ENCODE results near the gene ANTXR2.

The ANTXR2 gene

DNA sequence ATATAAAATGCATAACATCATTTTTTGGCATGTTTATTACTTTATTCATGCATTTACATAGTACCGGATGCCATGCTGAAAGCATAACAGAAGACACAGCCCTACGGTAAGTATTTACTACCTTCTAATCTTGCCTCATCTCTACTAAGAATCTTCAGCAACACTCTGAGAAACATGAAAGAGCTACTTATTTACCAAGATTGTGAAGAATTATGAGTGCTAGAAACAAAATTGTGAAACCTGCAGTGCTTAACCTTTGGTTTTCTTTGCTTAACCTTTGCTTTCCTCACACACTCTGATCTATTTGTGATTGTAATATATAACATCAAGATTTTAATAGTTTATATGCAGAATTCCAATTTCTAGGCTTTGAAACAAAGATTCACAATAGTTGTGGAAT is 7.4 kb downstream of the ANTXR2 start:
- DNase-seq: no peak

DNA sequence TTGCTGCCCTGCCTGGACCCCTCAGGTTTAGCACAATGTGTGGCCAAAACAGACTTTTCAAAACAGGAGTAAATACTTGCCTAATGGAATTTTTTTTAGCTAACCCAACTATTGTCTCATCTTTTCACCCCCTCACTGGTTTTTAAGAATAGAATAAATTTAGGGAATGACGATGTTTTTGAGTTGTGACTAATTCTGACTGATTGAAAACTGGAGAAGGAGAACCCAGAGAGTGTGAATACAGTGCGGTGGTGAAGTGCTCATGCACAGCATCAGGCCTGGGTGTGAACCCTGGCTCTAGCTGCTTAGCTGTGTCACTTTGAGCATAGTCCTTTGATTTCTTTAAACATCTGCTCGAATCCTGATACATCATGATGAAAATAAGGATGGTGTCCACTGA is 10.5 kb downstream of the ANTXR2 start:
- no peak for DNase-seq

DNA sequence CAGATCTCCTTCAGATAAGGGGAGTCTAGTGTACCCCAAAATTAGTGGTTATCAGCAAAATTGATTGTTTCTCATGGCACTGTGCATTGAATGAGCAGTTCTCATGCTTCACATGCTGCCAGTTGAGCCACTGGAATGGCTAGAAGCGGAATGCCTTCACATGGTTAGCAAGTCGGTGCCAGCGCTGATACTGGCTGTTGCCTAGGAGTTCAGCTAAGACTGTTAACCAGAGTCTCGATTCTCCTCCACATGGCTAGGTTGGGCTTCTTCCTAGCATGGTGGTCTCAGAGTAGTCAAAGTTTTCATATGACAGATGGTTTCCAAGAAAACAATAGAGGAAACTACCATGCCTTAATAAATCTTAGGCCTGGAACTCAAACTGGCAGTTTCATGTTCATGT is 12.2 kb downstream of the ANTXR2 start:
- DNase-seq: no peak

DNA sequence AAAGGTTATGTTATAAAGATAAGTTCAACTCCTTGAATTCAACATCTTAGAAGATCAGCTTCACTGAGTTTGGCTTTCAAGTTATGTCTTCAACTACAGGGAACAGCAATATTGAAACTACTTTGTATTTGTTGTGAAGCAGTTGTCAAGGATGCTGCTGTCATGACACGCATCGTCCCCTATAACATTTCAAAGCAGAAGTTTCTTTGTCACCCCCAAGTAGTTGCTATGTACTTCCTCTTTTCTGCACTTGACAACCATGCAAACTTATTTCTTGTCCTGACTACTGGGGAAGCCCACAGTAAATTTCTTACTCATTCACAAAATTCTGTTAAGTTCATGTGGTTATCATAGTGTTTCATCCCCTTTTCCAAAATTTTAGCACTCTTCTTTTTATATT is 14.3 kb downstream of the ANTXR2 start:
- peak in 5 of 6 experiments; percentile 21 to 84 (median 72) for DNase-seq

DNA sequence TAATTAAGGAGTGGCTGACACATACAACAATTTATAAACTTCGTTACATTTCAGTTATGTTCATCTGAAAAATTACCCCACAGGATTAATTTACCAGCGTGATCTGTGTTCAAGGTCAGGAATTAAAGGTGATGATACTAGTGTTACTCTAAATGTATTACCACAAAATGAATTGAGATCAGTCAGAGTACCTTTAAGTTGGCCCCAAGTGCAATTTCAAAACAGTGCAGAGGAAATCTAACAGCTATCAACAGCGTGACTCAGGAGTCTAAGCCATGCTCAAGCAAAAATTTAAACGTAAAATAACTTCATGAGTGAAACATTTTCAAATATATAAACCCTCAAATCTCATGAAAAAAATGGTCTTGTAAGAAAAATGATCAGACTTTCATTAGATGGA is 18.7 kb downstream of the ANTXR2 start:
- no peak for DNase-seq

DNA sequence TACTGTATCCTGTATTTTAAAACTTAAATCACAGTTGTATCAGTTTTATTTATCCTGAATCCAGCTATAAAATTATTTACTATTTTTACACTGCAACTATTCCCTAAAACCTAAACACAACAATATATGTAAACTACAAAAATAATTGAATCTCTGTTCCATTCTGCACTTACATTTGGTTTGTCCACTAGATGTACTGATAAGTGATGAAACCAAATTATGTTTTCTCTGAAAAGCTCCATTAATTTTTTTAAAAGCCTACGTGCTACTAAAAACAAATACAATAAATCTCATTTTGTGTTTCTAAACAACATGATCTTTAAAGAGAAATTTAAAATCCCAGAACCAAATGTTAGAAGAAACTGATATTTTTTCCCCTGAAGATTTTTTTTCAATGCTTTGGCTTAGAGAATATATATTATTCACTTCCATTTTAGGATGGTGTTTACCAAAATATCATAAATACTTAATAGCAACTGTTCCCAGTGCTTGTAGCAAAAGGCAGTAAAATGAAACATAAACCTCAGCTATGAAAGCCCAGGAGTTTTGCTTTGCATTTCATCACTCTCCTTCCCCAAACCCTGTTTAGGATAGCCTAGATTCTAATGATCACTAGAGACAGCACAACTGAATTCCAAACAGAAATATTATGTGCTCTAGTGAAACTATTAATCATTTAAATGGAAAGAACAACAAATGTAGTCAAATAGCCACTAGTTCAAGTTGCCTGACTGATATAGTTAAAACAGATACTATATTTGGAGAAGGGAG is 19.7 kb downstream of the ANTXR2 start:
- DNase-seq: no peak

DNA sequence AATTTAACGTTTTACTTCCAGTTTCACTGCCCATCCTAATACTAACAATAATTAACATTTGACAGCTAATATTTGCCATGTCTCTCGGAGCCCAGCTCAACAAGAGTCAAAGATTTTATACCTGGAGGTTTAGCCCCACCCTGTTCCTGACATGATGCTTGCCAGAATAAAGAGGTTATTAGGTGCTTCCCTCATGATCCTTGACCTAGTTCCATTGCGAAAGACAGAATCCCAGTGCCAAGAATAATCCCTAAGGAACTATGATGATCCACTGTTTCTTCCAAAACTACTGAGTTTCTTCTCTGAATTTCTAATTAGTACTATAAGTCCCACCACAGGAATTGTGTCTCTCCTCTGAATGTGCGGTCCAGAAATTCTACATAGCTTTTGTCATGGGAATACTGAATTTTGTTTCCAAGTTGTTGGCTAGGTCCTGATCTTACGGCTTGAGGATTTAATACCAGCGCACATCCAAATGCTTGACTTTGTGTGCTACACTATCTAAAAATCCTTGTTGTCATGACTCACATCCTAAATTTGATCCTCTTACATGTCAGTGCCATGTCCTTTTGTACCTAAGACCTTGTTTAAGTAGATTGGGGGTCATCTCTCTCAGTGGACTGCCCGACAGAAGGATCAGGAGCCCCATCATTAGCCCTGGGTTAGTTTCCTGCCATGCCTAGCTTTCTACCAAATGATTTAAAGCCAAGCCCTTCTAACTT is 23.1 kb downstream of the ANTXR2 start:
- DNase-seq: no peak

DNA sequence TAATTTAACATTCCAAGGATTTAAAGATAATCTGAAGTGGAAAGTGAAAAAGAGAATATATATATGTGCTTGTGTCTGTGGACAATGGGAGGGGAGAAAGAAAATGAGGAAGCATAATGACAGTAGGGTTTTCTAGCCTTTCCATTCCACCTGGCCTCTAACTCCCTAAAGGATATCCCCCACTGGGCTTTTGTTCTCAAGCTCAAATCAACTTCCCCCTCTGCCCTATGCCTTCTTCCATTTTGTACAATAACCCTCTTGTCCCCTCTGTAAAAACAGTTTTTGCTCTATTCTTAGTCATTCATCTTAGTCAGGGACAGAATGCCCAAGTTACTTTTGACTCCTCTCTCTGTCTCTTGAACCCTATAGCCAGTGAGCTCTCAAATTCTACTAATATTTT is 23.6 kb downstream of the ANTXR2 start:
- DNase-seq: no peak

DNA sequence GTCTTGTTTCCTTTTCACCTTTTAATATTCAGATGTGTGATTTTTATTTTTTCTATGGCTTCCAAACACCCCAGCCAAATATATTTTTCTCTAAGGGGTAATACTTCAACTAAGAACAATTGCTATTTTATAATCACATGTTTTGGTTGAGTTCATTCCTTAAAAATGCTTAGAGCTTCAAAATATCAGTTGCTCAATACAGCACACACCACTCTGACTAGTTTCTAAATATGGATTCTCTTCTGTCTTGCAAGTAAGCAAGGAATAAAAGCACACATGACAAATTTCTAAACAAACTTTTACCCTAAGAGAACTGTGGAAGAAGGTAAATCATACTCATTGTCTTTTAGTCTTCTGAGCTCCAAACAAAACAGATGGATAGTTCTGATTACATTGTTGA is 27.2 kb downstream of the ANTXR2 start:
- no peak for DNase-seq

DNA sequence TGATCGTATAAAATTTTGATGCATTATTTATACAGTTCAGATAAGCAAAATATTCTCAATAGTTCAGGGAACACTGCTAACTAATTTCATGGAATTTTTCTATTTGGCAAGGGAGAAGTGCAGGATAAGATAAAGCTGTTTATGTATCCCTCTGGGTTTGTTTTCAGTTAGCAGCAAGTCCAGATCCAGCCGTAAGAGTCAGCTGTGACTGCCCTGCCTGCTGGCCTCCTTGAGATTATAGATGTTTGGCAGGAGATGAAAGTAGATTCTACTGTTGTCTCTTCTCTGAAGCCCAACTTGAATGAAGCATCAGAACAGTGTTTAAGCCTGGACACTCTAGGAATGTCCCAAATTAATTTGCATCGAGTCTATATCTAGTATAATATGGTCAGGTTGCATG is 29.5 kb downstream of the ANTXR2 start:
- no peak for DNase-seq

DNA sequence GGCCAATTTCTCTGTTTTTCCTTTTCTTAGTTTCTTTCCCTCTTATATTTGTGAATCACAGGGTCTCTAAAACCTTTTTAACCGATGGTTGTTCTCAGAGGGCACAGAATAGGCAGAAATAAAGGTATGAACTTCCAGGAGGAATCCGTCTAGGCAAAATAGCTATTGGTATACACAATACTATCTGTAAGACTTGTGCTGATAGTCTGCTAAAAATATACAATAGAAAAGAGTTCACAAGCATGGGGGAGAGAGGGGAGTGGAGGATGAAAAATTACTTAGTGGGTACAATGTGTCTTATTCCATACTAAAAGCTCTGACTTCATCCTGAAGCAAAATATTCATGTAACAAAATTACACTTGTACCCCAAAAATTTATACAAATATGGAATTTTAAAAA is 30.2 kb downstream of the ANTXR2 start:
- no peak for DNase-seq

DNA sequence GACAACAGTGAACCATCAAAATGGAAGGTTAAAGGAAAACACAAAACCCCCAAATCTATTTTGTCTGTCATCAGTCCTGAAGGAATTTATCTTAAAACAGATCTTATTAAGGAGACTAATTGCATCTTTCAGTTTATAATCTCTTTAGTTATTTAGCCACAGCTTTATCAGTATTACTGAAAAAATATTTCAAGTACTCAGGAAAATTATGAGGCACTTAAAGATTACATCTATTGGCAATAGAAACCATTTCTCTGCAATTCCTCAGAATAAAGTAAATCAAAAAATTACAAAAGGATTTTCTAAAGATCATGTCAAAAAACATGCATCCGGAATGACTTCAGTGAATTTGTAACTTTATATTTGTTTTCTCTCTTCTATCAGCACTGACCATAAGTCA is 35.2 kb downstream of the ANTXR2 start:
- no peak for DNase-seq

DNA sequence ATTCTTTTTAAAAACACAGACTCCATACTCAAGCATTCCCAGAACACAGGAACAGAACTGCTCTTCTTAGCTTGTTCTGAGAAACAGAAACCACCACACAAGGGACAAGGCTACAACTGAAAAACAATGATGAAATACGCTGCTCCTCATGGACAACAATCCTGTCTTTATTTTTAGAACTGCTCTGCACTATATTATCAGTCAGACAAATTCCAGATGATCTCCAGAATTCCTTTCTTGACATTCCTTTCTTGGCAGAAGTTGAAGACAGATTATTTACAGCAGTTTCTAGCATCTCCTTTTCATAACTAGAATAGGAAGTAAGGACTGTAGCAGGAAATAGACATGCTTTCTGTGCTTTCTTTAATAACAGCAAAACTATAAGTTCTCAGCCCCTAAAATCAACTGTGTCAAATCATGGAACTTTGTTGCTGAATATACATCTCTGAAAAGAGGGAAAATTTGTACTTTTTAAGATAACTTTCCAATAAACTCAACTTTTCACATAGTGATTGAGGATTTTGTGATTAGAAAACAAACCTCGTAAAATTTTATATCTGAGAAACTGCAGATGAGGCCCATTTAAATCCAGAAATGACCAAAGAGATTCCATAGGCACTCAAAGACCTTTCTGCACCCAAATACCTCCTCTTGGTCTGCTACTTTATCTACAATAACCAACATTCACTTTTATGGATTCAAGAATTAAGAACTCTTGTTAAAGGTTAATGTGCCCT is 35.9 kb downstream of the ANTXR2 start:
- no peak for DNase-seq

DNA sequence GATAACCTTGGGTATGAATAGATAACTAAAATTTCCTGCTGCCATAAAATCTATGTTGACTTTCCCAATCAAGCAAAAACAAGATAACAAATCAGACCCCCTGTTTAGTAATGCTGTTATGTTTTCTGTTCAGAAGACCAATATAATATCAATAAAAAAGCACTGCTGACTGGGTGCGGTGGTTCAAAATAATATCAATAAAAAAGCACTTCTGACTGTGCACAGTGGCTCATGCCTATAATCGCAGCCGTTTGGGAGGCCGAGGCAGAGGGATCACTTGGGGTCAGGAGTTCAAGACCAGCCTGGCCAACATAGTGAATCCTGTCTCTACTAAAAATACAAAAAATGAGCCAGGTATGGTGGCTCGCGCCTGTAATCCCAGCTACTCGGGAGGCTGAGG is 36.7 kb downstream of the ANTXR2 start:
- no peak for DNase-seq

DNA sequence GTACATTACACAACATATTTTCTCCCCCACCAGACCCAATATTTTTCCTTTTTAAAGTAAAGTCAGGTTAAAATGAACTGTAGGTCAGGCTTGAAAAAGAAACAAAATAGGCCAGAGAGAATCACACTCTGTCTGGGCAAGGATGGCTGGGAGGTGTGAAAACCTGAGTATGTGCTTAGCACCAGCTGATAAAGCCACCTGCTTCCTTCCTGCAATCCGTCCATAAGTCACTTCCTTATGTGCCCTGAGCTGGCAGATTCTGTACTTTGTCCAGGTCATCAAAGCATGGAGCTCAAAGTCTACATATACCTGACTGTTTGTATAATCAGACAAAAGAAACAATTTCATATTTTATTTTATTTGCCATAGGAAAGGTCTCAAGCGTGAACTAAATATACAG is 37.7 kb downstream of the ANTXR2 start:
- DNase-seq: no peak

DNA sequence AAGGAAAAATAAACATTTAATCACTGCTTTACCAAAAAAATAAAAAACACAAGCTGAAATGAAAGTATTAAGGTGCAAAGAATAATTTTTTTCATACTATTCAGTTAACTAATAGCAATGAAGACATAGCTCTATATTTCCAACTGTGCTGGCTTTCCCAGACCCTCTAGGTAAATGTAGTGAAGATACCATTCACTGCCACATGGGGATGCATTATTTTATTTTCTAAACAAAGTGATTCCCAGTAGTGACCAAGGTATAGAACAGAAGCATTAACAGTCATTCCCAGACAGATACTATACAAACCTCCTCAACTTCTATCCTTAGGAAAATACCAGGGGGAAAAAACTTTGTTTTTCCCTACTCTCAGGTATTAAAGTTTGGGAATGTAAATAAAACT is 39.4 kb downstream of the ANTXR2 start:
- no peak for DNase-seq

DNA sequence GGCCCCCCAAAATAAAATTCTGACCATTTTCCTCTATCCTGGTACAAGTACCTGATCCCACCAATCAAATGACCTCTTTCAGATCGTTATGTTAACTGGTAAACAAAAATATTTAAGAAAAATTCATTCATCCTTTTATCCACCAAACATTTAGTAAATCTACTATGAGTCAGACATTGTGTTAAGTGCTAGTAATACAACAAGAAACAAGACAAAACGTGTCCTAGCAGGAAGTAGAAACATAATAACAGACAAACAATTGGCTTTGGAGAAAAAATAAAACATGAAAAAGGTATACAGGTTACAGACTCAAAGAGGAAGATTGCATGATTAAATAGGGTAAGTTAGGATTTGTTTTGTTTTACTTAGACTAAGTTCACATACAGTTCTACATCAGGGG is 43.7 kb downstream of the ANTXR2 start:
- DNase-seq: no peak

DNA sequence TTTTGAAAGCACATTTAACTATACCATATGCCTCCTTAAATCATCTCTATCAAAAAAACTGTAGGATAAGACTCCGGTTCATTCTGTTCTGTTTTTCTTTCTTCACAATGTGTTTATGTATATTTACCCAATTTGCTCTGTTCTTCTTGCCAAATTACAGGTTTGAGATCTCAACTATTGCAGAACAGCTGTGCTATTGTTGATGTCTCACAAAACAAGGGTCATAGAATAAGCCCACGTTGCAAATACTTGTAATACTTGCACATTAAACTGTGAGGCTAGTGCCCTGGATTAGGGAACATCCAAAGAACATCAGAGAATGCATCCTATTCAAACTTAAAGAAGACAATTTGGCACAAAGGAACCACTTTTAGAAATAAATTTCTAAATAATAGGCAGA is 45.4 kb downstream of the ANTXR2 start:
- no peak for DNase-seq

DNA sequence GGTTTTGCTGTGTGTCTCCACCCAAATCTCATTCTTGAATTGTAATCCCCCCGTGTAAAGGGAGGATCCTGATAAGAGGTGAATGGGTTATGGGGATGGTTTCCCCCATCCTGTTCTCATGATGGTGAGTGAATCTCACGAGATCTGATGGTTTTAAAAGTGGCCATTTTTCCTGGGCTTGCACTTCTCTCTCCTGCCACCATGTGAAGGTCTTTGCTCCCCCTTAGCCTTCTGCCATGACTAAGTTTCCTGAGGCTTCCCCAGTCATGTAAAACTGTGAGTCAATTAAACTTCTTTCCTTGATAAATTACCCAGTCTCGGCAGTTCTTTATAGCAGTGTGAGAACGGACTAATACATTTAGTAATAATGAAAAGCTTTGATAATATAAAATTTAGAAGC is 46.9 kb downstream of the ANTXR2 start:
- no peak for DNase-seq

DNA sequence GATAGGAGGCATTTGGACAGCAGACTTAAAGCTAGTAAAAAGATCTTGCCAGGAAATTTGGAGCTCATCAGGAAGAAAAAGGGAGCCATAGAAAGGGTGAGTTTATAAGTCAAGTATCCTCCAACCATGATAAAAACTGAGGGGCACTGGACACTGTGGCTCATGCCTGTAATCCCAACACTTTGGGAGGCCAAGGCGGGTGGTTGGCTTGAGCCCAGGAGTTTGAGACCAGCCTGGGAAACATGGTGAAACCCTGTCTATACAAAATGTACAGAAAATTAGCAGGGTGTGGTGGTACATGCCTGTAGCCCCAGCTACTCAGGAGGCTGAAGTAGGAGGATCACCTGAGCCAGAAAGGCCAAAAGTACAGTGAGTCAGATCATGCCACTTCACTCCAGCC is 48.7 kb downstream of the ANTXR2 start:
- DNase-seq: no peak

DNA sequence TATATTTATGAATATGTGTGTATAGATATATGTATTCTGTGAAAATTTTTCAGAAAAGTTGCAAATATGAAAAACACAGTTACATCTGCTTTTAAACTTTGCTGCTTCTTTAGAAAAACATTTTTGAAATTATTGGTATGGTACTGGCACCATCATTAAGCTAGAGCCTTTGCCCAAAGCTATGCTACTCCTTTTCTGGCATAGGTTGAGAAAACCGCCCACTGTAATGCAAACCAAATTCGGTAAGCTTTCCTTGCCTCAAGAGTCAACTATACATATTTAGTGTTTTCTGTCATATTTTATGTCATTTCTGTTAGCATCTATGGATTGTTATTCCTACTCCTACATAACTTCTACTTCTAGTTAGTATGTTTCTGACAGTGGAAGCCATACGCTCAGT is 50.7 kb downstream of the ANTXR2 start:
- DNase-seq: no peak

DNA sequence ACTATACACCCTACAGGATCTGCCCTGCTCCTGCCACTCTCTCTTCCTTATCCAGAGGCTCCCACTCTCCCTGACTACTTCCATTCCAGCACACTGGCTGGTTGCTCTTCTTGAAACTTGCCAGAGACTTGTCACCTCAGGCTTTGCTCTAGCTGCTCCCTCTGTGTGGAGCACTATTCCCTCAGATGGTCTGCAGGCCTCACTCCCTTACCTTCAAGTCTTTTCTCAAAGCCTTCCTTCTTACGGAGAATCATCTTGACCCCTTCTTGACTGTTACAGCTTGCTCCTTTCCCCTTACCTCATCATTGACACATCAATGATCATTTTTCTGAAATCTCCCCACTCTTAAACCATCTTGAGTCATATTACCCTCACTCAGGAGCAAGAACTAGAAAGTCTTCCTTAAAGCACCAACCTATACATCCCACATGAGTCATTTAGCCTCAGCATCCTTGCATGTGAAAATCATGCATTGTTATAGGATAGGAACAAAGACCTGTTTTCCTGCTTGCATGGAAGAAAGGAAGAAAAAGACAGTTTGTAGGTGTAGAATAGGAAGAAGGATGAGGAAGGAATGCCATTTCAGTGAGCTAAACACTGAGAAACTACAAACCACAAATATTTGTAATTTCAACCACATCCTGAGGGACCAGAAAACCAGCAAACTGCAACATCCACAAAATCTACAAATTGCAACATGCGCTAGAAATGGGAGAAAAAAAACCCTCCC is 55.7 kb downstream of the ANTXR2 start:
- DNase-seq: no peak

DNA sequence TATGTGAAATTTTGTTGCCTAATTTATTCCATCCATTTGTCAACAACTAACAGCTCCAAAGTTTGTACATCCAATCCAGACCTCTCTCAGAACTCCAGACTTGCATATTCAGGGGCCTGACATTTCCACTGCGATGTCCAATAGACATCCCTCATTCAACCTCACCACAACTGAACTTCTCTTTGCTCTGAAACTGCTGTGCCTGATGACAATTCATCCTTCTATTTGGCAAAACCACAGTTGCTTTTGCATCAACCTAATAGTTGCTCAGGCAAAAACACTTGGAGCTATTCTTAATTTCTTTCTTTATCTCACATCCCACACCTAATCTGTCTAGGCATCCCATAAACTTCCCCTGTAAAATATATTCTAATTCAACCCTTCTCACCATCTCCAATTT is 56.5 kb downstream of the ANTXR2 start:
- DNase-seq: no peak

Data from stimulated activated naive CD4-positive, alpha-beta T cell (primary cell).